GM19240 (cell line): ENCODE results near the gene PTGDR.

Experiments used
- DNase-seq: peaks from one replicate; pipeline ENCODE4 v3.0.0; 2011; ENCODE audit warnings: low spot score; ENCODE audit not compliant: insufficient read length

PTGDR gene

DNA sequence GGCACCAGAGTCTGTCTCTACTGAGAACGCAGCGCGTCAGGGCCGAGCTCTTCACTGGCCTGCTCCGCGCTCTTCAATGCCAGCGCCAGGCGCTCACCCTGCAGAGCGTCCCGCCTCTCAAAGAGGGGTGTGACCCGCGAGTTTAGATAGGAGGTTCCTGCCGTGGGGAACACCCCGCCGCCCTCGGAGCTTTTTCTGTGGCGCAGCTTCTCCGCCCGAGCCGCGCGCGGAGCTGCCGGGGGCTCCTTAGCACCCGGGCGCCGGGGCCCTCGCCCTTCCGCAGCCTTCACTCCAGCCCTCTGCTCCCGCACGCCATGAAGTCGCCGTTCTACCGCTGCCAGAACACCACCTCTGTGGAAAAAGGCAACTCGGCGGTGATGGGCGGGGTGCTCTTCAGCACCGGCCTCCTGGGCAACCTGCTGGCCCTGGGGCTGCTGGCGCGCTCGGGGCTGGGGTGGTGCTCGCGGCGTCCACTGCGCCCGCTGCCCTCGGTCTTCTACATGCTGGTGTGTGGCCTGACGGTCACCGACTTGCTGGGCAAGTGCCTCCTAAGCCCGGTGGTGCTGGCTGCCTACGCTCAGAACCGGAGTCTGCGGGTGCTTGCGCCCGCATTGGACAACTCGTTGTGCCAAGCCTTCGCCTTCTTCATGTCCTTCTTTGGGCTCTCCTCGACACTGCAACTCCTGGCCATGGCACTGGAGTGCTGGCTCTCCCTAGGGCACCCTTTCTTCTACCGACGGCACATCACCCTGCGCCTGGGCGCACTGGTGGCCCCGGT lies at the start of gene PTGDR:
PTGDR (plus strand) TSS at position 198 of the 778 bp plus-strand sequence; CDS start at position 315, 117 bp downstream.
- DNase-seq: no peak

DNA sequence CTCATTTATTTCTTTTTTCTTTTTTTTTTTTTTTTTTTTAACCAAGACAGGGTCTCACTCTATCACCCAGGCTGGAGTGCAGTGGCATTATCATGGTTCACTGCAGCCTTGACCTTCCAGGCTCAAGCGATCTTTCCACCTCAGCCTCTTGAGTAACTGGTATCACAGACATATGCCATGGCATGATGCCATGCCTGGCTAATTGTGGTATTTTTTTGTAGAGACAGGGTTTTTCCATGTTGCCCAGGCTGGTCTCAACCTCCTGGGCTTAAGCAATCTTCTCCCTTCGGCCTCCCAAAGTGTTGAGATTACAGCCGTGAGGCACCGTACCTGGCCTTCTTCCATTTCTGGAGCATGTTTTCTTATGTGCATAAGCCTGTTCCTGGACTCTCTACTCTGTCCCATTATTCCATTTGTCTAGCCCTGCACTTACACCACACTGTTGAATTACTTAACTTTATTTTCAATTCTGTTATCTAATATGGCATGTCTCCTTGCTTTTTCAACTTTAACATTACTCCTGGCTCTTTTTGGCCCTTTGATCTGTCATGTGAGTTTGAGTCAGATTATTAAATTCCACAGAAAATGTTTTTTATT lies 47.9 kb upstream of the PTGDR start:
- no peak for DNase-seq

DNA sequence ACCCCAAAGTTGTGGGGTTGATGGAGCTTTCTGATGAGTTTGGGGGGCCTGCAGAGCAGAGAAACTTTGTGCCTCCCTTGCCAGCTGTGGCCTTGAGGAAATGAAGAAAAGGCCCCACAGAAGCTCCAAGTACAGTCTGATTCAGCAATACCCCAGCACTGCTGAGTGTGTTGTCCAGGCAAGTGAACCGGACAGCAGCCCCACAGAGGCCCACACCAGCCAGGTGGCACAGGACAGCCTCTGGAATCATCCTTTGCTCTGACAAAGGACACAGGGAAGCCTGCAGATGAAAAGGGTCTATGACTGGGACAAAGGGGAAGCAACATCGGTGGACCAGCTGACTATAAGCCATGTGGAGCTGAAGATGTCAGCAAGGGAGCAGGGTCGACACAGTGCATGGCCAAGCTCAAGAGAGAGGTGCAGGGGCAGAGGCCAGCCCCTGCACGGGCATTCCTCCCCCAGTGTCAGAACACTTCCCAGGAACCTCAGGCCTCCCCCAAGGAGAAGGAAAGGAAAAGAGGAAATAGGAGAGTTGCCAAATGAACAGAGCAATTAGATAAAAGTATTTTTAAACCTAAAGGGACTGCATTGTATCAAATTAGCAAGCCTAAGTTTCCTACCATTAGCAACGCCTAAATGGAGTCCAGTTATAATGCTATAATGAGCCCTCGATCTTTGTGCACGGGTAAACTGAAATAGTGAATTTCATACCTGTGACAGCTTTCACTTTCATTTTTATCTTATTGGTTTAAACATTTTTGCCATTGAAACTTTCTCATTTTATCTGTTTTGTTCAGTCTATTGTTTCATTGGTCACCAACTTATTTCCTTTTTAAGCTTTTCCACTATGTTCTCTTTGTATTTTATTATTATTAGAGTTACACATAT lies 46.3 kb upstream of the PTGDR start:
- DNase-seq: no peak

- no peak for DNase-seq
Measured at GRCh38 chr14:52222901-52223300, 44.6 kb upstream of the PTGDR start.

- DNase-seq: no peak
Measured at GRCh38 chr14:52227619-52228222, 39.8 kb upstream of the PTGDR start.

GRCh38 chr14:52233693-52234092 lies 33.8 kb upstream of the PTGDR start:
- DNase-seq: no peak

- no peak for DNase-seq
Measured at GRCh38 chr14:52235434-52235833, 32.1 kb upstream of the PTGDR start.

GRCh38 chr14:52235866-52236510 lies 31.5 kb upstream of the PTGDR start:
- no peak for DNase-seq

DNA sequence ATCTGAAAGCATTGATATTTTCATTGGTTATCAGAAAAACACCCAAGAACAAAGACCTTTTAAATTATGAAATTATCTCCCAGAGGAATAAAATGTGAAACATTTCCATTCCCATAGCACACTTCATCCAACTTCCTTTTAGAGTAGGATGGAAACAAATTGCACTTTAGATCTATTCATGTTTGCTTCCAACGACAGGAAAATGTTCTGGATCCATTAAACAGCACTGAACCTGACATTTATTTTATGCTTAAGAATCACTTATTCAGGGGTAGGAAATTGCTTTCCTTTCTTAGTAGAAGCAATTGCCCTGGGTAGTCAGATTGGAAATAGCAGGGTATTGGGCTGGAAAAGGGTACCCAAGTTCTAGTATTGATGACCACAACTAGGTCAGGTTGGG lies 28.8 kb upstream of the PTGDR start:
- DNase-seq: no peak

- DNase-seq: no peak
Measured at GRCh38 chr14:52240623-52241022, 26.9 kb upstream of the PTGDR start.

DNA sequence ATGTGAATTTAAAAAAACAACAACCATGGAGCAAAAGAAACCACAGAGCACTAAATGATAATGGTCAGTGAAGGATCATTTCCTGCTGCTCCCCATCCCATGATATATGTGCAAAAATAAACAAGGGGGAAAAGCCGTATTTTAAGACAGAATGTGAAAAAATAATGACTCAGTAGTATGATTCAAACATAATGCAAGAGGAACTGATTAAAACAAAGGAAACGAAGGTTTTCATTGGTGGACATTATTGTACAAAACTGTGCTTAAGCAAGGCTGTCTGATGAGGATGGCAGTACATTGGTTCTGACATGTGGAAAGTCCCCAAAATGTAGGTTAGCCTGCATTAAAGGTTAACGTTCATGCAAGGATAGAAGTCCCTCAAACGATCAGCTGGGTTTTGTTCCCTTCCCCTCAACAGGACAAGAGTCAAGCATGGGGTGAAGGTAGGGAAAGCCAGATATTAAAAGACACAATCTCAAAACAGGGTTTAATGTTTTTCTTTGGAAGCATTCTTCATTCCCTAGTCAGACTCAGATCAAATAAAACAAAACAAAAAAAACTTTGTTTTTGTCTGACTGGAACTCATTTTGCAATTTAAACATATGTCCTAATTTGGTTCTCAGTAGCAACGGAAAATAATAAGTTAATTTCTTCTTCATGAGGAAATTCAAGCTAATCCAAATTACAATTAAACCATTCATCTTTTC lies 26.3 kb upstream of the PTGDR start:
- DNase-seq: no peak

- no peak for DNase-seq
Measured at GRCh38 chr14:52244328-52244727, 23.2 kb upstream of the PTGDR start.

- DNase-seq: no peak
Measured at GRCh38 chr14:52244997-52245396, 22.5 kb upstream of the PTGDR start.

DNA sequence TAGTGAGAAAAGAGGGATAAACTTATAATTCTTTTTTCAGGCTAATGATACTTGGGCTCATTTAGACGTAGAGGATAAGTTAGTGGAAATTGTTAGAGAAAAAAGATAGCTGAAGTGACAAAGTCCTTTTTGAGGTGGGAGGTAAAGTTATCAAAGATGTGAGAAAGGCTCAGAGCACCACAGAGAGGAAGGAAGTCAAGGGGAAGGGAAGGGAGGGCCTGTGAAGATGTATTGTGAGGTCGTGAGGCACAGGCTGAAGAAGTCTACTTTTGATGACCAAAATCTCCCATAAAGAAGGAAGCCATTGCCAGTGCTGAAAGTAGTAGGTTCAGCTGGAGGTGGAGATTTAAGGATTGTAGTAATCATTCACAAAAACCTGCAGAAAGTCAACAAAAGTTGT lies 19.4 kb upstream of the PTGDR start:
- no peak for DNase-seq

DNA sequence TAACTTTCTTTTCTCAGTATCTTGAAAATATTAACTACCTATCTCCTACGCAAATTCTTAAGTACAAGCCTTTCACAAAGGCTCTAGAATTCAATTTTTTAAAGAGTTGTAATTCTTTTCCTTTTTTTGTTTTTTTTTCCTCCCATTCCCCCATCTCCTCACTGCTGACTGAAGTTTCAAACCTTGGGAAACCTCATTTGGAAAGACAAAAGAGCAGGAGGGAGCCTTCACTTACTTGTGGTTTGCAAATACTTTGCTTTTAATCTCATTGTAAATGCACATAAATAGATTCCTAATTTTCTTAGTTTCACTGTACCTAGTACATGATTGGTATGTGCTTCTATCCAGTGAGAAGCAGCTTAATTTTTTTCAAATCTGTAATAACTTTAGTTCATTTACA lies 15.8 kb upstream of the PTGDR start:
- DNase-seq: no peak

DNA sequence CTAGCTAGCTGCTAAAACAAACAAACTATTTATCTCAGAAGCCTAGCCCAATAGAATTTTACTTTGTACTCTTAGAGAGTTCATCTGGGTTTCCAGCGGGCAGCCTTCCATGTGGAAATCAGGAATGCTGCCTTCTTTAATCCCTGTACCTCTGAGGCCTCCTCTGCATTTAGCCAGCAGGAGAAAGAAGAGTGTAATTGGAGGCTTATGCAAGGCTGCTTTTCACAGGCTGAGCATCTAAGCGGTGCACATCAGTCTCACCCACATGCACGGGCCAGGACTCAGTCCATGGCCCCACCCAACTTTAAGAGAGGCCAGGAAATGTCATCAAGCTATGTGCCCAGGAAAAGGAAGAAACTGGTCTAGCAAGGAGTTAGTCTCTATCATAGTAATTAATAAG lies 14.0 kb upstream of the PTGDR start:
- DNase-seq: no peak

DNA sequence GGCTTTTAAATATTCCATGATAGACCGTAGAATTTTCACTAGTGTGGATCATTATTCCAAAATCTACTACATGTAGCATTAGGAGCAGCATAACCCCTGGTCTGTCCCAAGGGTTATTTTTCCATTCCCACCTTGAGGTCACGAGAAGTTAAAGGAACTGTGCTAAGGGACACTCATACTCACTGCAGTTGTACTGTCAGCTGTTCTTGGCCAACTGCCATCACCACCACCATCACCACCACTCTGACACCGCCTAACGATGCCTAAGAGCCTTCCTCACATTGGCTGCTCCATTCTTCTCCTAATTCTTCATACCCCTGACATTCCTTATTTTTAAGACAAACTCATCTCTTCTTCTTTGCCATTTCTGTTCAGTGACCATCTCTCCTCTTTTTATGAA lies 13.4 kb upstream of the PTGDR start:
- no peak for DNase-seq

- DNase-seq: no peak
Measured at GRCh38 chr14:52258783-52259182, 8.7 kb upstream of the PTGDR start.

- no peak for DNase-seq
Measured at GRCh38 chr14:52259434-52259833, 8.1 kb upstream of the PTGDR start.

- DNase-seq: no peak
Measured at GRCh38 chr14:52262600-52262999, 4.9 kb upstream of the PTGDR start.

- DNase-seq: no peak
Measured at GRCh38 chr14:52263190-52263589, 4.3 kb upstream of the PTGDR start.
